Thyroid gland (tissue), 4 donors: ENCODE results near the gene SALL1.

Experiments
- POLR2A ChIP-seq, 2 donors: fragments of 450-650 bp; IDR thresholded peaks; one replicate each; pipeline ENCODE4 v1.6.1; 2017; ENCODE audit warnings: antibody characterized with exemption in 2 of 2, mild to moderate bottlenecking in 2 of 2, moderate library complexity in 1 of 2
- TF ChIP-seq, protein P1 (sequence below), 6 experiments: fragments of 200-600 bp in 3 of 6; fragments of 450-650 bp in 3 of 6; sonication (generic) in 3 of 6; IDR thresholded peaks; one replicate each; pipeline ENCODE4 v1.5.1; 2016 to 2019; ENCODE audit warnings: antibody characterized with exemption in 6 of 6, mild to moderate bottlenecking in 2 of 6, inconsistent platforms in 1 of 6, moderate library complexity in 1 of 6

DNA sequence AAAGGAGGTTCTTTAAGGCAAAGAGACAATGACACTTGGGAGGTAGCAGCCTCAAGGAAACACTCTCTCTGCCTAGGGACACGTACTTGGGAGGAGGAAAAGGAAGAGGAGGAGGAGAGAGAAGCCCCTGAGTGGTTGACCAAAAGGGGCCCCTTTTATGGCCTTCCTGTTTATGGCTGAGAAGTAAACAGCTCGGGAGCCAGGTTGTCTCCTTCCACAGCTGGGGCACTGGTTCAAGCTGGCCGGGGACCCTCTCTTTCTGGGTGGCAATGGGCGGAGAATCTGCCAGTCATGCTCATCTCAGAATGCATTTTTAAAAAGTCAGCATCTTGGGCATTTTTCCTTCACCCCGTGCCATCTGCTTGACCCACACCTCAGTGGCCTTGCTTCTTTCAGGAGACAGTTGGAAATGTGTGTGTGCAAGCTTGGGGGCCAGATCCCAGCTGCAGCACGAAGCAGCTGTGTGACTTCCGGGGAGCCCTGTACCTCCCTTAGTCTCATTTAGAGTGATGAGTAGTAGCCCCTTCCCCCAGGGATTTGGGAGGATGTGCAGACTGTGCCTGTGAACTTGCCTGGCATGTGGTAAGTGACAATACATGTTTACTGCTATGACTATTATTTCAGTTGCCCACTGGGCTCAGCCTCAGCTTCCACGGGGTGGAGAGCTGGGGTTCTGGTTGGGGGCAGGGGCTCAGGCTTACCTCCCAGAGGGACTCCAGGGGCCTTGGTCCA, 33.8 kb upstream of the SALL1 start:
- TF ChIP-seq, protein P1, sequence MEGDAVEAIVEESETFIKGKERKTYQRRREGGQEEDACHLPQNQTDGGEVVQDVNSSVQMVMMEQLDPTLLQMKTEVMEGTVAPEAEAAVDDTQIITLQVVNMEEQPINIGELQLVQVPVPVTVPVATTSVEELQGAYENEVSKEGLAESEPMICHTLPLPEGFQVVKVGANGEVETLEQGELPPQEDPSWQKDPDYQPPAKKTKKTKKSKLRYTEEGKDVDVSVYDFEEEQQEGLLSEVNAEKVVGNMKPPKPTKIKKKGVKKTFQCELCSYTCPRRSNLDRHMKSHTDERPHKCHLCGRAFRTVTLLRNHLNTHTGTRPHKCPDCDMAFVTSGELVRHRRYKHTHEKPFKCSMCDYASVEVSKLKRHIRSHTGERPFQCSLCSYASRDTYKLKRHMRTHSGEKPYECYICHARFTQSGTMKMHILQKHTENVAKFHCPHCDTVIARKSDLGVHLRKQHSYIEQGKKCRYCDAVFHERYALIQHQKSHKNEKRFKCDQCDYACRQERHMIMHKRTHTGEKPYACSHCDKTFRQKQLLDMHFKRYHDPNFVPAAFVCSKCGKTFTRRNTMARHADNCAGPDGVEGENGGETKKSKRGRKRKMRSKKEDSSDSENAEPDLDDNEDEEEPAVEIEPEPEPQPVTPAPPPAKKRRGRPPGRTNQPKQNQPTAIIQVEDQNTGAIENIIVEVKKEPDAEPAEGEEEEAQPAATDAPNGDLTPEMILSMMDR (IDR thresholded peaks at IDR 0.05), result no peak
- no peak for TF ChIP-seq POLR2A (IDR thresholded peaks at IDR 0.05)
